Smooth muscle cell (in vitro differentiated cells): Measurements from ENCODE around the gene KLC1. TPM values are rescaled to one million over a fixed set of nuclear protein-coding genes. Genes with fewer than 3 reads are reported as not detected.

ENCODE experiments used
- DNase-seq: peaks from one replicate; lab custom pipeline; 2025; ENCODE audit not compliant: unreplicated experiment; lab: John Stamatoyannopoulos, UW
- H2AFZ ChIP-seq: fragments of 200-600 bp; sonication (generic); 2 replicates; pipeline ENCODE4 v1.6.0; 2016; ENCODE audit warnings: antibody characterized with exemption, low read depth, mild to moderate bottlenecking
- H3F3A ChIP-seq: fragments of 200-600 bp; sonication (generic); 2 replicates; pipeline ENCODE4 v1.6.0; 2017; ENCODE audit warnings: antibody characterized with exemption, low read depth
- H3K27ac ChIP-seq: fragments of 200-600 bp; sonication (generic); 2 replicates; pipeline ENCODE4 v1.5.1; 2016; ENCODE audit warnings: low read depth, mild to moderate bottlenecking
- H3K27me3 ChIP-seq: fragments of 200-600 bp; sonication (generic); 2 replicates; pipeline ENCODE4 v1.6.1; 2016; ENCODE audit warnings: low read depth, mild to moderate bottlenecking
- H3K36me3 ChIP-seq: fragments of 200-600 bp; sonication (generic); 2 replicates; pipeline ENCODE4 v1.5.1; 2016; ENCODE audit warnings: low read depth
- H3K4me1 ChIP-seq: fragments of 200-600 bp; sonication (generic); 2 replicates; pipeline ENCODE4 v1.5.1; 2016; ENCODE audit warnings: low read depth
- H3K4me2 ChIP-seq: fragments of 200-600 bp; sonication (generic); 2 replicates; pipeline ENCODE4 v1.6.0; 2016; ENCODE audit warnings: mild to moderate bottlenecking
- H3K4me3 ChIP-seq: fragments of 200-600 bp; sonication (generic); 2 replicates; pipeline ENCODE4 v1.5.1; 2016; ENCODE audit warnings: mild to moderate bottlenecking
- H3K79me2 ChIP-seq: fragments of 200-600 bp; sonication (generic); 2 replicates; pipeline ENCODE4 v1.6.0; 2016; ENCODE audit warnings: low read depth, mild to moderate bottlenecking
- H3K9ac ChIP-seq: fragments of 200-600 bp; sonication (generic); 2 replicates; pipeline ENCODE4 v1.6.0; 2016; ENCODE audit warnings: low read depth
- H3K9me3 ChIP-seq: fragments of 200-600 bp; sonication (generic); replicated peaks from 2 replicates; pipeline ENCODE4 v1.5.1; 2016; ENCODE audit warnings: low read depth
- H4K20me1 ChIP-seq: fragments of 200-600 bp; sonication (generic); 2 replicates; pipeline ENCODE4 v1.6.0; 2016; ENCODE audit warnings: low read depth
- WGBS: methylation state at CpG from one replicate; pipeline ENCODE4 v1.1.7; 2016; ENCODE audit warnings: low lambda C conversion rate; 5-methylcytosine and 5-hydroxymethylcytosine counted together
- polyA plus RNA-seq: library from polyadenylated mRNA; unstranded; fragments of >200 nt; fragmentation: Nextera tagmentation; extraction: Ambion mirVana; gene quantifications from 2 replicates; pipeline ENCODE4 v1.2.1, GENCODE V29; 2016
- total RNA-seq: library from RNA; depleted of rRNA; stranded (reverse); fragments of >200 nt; gene quantifications from 2 replicates; pipeline ENCODE4 v1.2.3, GENCODE V29; 2014
- TF ChIP-seq, protein P1 (sequence below): fragments of 200-600 bp; sonication (generic); IDR thresholded peaks from 2 replicates; pipeline ENCODE4 v1.5.1; 2017; ENCODE audit warnings: borderline replicate concordance, mild to moderate bottlenecking, antibody characterized with exemption; ENCODE audit not compliant: insufficient read depth, poor library complexity, severe bottlenecking

KLC1 gene
- total and polyA plus RNA-seq, 2 experiments from 2014 or later: 167 to 224 TPM

DNA sequence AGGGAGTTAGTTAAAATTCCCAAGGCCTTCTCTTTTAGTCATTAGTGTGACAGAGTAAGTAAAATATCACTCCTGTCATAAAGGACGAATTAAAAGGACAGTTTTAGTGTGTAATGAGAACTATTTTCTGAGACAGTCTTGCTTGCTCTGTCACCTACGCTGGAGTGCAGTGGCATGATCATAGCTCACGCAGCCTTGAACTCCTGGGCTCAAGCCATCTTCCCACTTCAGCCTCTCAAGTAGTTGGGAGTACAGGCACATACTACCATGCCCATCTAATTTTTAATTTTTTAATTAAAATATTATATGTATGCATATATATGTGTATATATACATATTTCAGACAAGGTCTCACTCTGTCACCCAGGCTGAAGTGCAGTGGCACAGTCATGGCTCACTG lies 17.2 kb downstream of the KLC1 start:
- peaks cover 100% of the 10 kb centered on the region for H4K20me1 ChIP-seq

DNA sequence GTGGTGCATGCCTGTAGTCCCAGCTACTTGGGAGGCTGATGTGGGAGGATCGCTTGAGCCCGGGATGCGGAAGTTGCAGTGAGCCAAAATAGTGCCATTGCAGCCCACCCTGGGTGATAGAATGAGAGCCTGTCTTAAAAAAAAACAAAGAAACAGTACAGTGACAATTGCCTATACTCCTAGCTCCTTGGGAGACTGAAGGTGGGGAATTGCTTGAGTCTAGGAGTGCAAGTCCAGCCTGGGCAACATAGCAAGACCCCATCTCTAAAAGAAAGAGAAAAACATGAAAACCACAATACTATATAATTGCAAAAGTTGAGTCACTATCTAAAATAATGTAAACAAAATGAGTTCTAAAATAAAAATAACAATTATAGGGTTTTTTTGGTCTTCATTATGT lies 20.0 kb downstream of the KLC1 start:
- peaks cover 5% of the 10 kb centered on the region for H3F3A ChIP-seq
- WGBS: 100% methylated on average over 3 of the region's 3 CpGs

More for the DNA sequence above, 17.2 kb downstream of the KLC1 start:
- Histone ChIP-seq H3K27me3 (no peaks in the 10 kb centered on the region), H3K9ac (no peak overlapping the region), H3K36me3 (no peaks in the 10 kb centered on the region), H3F3A (no peaks in the 10 kb centered on the region), H3K79me2 (peaks cover 100% of the 10 kb centered on the region), H3K4me3 (no peak overlapping the region), H3K9me3 (no peaks in the 10 kb centered on the region), H3K4me1 (no peaks in the 10 kb centered on the region), H3K27ac (no peak overlapping the region), H3K4me2 (no peak overlapping the region), H2AFZ (no peak overlapping the region)
- DNase-seq: no peak
- TF ChIP-seq, protein P1, sequence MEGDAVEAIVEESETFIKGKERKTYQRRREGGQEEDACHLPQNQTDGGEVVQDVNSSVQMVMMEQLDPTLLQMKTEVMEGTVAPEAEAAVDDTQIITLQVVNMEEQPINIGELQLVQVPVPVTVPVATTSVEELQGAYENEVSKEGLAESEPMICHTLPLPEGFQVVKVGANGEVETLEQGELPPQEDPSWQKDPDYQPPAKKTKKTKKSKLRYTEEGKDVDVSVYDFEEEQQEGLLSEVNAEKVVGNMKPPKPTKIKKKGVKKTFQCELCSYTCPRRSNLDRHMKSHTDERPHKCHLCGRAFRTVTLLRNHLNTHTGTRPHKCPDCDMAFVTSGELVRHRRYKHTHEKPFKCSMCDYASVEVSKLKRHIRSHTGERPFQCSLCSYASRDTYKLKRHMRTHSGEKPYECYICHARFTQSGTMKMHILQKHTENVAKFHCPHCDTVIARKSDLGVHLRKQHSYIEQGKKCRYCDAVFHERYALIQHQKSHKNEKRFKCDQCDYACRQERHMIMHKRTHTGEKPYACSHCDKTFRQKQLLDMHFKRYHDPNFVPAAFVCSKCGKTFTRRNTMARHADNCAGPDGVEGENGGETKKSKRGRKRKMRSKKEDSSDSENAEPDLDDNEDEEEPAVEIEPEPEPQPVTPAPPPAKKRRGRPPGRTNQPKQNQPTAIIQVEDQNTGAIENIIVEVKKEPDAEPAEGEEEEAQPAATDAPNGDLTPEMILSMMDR: no peak
- 99% methylated on average over 3 of the region's 3 CpGs for WGBS

DNA sequence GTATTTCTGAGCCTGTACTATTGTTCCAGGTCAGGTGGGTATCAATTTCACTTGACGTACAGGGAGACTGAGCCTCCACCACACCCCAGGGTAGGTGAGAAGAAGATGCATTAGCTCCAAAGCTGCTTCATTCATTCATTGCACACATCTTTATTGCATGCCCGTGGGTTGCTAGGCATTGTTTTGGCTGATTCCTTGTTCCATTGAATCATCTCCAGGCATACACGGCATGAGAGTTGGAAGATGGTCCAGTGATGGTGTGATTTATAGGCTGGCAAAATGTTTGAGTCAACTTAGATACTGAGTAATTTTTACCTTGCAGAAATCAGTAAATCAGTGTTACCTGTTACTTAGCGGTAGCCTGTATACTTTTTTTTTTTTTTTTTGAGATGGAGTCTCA lies 21.2 kb downstream of the KLC1 start:
- Histone ChIP-seq H3K4me3 (no peak overlapping the region), H3F3A (peaks cover 5% of the 10 kb centered on the region), H3K27me3 (no peaks in the 10 kb centered on the region), H3K9me3 (no peaks in the 10 kb centered on the region), H3K27ac (no peak overlapping the region), H3K9ac (no peak overlapping the region), H3K4me1 (no peaks in the 10 kb centered on the region), H3K4me2 (no peak overlapping the region), H4K20me1 (peaks cover 100% of the 10 kb centered on the region), H3K36me3 (peaks cover 6% of the 10 kb centered on the region), H2AFZ (no peak overlapping the region), H3K79me2 (peaks cover 100% of the 10 kb centered on the region)
- TF ChIP-seq, protein P1: no peak
- no peak for DNase-seq
- WGBS: 94% methylated on average over 4 of the region's 4 CpGs

More for the DNA sequence above, 20.0 kb downstream of the KLC1 start:
- Histone ChIP-seq H4K20me1 (peaks cover 100% of the 10 kb centered on the region), H3K79me2 (peaks cover 100% of the 10 kb centered on the region), H3K4me3 (no peak overlapping the region), H3K4me1 (no peaks in the 10 kb centered on the region), H3K27ac (no peak overlapping the region), H3K9ac (no peak overlapping the region), H3K27me3 (no peaks in the 10 kb centered on the region), H2AFZ (no peak overlapping the region), H3K9me3 (no peaks in the 10 kb centered on the region), H3K4me2 (no peak overlapping the region), H3K36me3 (no peaks in the 10 kb centered on the region)
- DNase-seq: no peak
- TF ChIP-seq, protein P1: no peak

DNA sequence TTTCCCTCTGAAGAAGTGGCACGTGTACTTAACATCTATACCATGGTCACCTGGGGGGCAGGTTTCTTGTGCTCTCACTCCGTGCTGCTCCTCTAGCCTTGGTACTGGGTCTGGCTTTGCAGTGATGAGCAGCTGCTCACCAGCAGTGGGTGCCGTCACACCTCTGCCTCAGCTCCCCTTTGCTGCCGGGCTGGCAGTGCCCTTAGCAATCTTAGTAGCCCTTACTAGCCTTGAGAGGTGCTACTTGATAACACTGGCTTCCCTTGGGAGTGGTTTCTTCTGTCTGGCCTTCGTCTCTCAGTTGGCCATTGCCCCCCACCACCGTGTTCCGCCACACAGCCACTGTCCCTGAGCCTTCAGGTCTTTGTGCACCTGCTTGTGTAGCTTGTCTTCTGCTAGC lies 22.6 kb downstream of the KLC1 start:
- H3K4me3 ChIP-seq: no peak overlapping the region
- H3K27me3 ChIP-seq: no peaks in the 10 kb centered on the region
- H3K4me2 ChIP-seq: no peak overlapping the region
- H3K9ac ChIP-seq: no peak overlapping the region
- no peaks in the 10 kb centered on the region for H3K9me3 ChIP-seq
- peaks cover 6% of the 10 kb centered on the region for H3K36me3 ChIP-seq
- WGBS: 95% methylated on average over 7 of the region's 7 CpGs
- TF ChIP-seq, protein P1: no peak
- H2AFZ ChIP-seq: no peak overlapping the region
- no peaks in the 10 kb centered on the region for H3K4me1 ChIP-seq
- DNase-seq: no peak
- H3F3A ChIP-seq: peaks cover 5% of the 10 kb centered on the region
- H4K20me1 ChIP-seq: peaks cover 100% of the 10 kb centered on the region
- H3K27ac ChIP-seq: no peak overlapping the region
- peaks cover 100% of the 10 kb centered on the region for H3K79me2 ChIP-seq
